Lower lobe of right lung (tissue), 2 donors: ENCODE measurements around the gene POFUT2. TPM values are rescaled to one million over a fixed set of nuclear protein-coding genes. Genes with fewer than 3 reads are reported as not detected.
A peak's percentile ranks its signal among the peaks of the same experiment; 100 is the strongest.

Source experiments
- ATAC-seq, 2 donors: fragments of 200-7000 bp; cut with Tn5 transposase; one replicate each; pipeline ENCODE4 v1.9.1; 2020 to 2022; ENCODE audit warnings: mild to moderate bottlenecking in 2 of 2, moderate library complexity in 2 of 2
- DNase-seq: peaks from one replicate; pipeline ENCODE4 v3.0.0-alpha.2; 2020
- H3K27ac ChIP-seq: fragments of 200-600 bp; one replicate; pipeline ENCODE4 v1.8.0; 2022
- H3K27me3 ChIP-seq: fragments of 200-600 bp; one replicate; pipeline ENCODE4 v1.8.0; 2022; ENCODE audit warnings: low read depth
- H3K36me3 ChIP-seq: fragments of 200-600 bp; one replicate; pipeline ENCODE4 v1.8.0; 2022; ENCODE audit warnings: mild to moderate bottlenecking
- H3K4me1 ChIP-seq: fragments of 200-600 bp; one replicate; pipeline ENCODE4 v1.8.0; 2022
- H3K4me3 ChIP-seq: fragments of 200-600 bp; one replicate; pipeline ENCODE4 v1.8.0; 2022; ENCODE audit warnings: mild to moderate bottlenecking
- H3K9me3 ChIP-seq: fragments of 200-600 bp; one replicate; pipeline ENCODE4 v1.8.0; 2022
- intact Hi-C: fragments of 100-400 bp; cut with DNase I; formaldehyde crosslinking; loops from one replicate; pipeline ENCODE4 v1.11.0; 2022
- long read RNA-seq: library from polyadenylated mRNA; unstranded; transcript quantifications from one replicate; pipeline ENCODE4 v2.0.0, GENCODE V29; 2021
- total RNA-seq: library from RNA; stranded (reverse); fragmentation: NEBNext Ultra II Directional; extraction: Animal tissue kit (Norgen Biotek cat#: 25700); gene quantifications from one replicate; pipeline ENCODE4 v1.2.1, GENCODE V29; 2021
- TF ChIP-seq, protein P1 (sequence below): fragments of 200-600 bp; IDR thresholded peaks from one replicate; pipeline ENCODE4 v1.8.0; 2022; ENCODE audit warnings: antibody characterized with exemption, mild to moderate bottlenecking
- donor health status: DM: no; HTN: yes; CAD: no; lungs with severe emphysema.

The POFUT2 gene, protein sequence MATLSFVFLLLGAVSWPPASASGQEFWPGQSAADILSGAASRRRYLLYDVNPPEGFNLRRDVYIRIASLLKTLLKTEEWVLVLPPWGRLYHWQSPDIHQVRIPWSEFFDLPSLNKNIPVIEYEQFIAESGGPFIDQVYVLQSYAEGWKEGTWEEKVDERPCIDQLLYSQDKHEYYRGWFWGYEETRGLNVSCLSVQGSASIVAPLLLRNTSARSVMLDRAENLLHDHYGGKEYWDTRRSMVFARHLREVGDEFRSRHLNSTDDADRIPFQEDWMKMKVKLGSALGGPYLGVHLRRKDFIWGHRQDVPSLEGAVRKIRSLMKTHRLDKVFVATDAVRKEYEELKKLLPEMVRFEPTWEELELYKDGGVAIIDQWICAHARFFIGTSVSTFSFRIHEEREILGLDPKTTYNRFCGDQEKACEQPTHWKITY
- total RNA-seq, result 29.1 TPM
- long read RNA-seq, transcript POFUT2-203 (9 exons, 2,871 nt), result major isoform, 15 of 32 reads
- long read RNA-seq, partial matches to known transcripts, result 4 of 32 reads
- long read RNA-seq, other reads (novel, unspliced or antisense), result 13 of 32 reads

GRCh38 chr21:45287438-45288391 is at the start of gene POFUT2:
Gene POFUT2, minus strand, starts transcription at chr21:45287895. Its CDS starts 24 bp downstream, at chr21:45287871.
- intact Hi-C loops, result no loop called here
- DNase-seq, result peak; percentile 97
- peak within 1 kb of the TSS; percentile 67 for H3K4me3 ChIP-seq
- no peaks in the 10 kb centered on the region for H3K9me3 ChIP-seq
- H3K4me1 ChIP-seq, result peaks cover 26% of the 10 kb centered on the region
- TF ChIP-seq, protein P1, sequence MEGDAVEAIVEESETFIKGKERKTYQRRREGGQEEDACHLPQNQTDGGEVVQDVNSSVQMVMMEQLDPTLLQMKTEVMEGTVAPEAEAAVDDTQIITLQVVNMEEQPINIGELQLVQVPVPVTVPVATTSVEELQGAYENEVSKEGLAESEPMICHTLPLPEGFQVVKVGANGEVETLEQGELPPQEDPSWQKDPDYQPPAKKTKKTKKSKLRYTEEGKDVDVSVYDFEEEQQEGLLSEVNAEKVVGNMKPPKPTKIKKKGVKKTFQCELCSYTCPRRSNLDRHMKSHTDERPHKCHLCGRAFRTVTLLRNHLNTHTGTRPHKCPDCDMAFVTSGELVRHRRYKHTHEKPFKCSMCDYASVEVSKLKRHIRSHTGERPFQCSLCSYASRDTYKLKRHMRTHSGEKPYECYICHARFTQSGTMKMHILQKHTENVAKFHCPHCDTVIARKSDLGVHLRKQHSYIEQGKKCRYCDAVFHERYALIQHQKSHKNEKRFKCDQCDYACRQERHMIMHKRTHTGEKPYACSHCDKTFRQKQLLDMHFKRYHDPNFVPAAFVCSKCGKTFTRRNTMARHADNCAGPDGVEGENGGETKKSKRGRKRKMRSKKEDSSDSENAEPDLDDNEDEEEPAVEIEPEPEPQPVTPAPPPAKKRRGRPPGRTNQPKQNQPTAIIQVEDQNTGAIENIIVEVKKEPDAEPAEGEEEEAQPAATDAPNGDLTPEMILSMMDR, result no peak
- no peaks in the 10 kb centered on the region for H3K27me3 ChIP-seq
- H3K27ac ChIP-seq, result peak within 1 kb of the TSS; percentile 82
- H3K36me3 ChIP-seq, result peaks cover 31% of the 10 kb centered on the region
- peak; percentile 93 to 94 for ATAC-seq

- intact Hi-C loops, result no loop called here
- H3K4me1 ChIP-seq, result peaks cover 7% of the 10 kb centered on the region
- DNase-seq (peak; percentile 24), ATAC-seq (no peak)
- H3K9me3 ChIP-seq, result no peaks in the 10 kb centered on the region
- H3K4me3 ChIP-seq, result no peak overlapping the region
- TF ChIP-seq, protein P1, result no peak
- no peaks in the 10 kb centered on the region for H3K27me3 ChIP-seq
- no peak overlapping the region for H3K27ac ChIP-seq
- H3K36me3 ChIP-seq, result no peaks in the 10 kb centered on the region
These were observed 49.2 kb upstream of the POFUT2 start for GRCh38 chr21:45336870-45337269.

GRCh38 chr21:45336535-45336810 is 48.8 kb upstream of the POFUT2 start:
- H3K27ac ChIP-seq, result no peak overlapping the region
- DNase-seq (no peak), ATAC-seq (no peak)
- no peaks in the 10 kb centered on the region for H3K9me3 ChIP-seq
- H3K4me1 ChIP-seq, result peaks cover 4% of the 10 kb centered on the region
- intact Hi-C loops, result no loop called here
- TF ChIP-seq, protein P1, result no peak
- H3K36me3 ChIP-seq, result no peaks in the 10 kb centered on the region
- no peak overlapping the region for H3K4me3 ChIP-seq
- H3K27me3 ChIP-seq, result no peaks in the 10 kb centered on the region

DNA sequence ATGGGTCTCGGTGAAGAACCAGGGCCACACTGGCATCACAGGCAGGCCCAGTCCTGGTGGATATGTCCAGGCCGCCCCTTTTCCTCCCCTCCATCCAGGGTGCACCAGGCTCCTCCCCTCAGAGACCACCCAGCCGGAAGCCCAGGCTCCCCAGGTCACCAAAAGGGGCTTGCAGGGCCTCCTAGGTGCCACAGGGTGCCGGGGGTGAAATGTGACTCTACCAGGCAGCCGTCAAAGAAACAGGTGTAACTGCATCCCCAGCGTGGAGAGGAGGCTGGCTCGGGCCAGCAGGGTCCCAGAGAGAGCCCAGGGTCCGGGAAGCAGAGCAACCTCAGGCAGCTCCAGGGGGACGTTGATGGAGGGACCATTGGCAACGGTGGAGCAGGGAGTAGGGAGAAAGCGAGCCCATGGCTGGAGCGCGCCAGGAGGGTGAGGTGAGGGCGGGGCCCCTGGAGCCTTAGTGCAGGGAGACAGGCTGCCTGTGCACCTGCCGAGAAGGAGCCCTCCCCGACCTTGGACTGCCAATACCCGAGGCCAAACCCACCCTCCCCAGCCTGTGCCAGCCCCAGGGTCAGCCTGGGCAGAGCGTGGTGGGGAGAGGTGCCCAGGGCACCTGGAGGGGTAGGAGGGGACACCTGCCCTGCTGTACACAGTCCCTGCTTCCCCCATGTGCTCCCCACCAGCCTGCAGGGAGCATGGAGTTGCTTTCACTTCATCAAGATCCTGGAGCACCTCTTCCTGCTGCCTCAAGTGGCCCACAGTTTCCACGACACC is 48.3 kb upstream of the POFUT2 start:
- Histone ChIP-seq H3K4me1 (no peaks in the 10 kb centered on the region), H3K27ac (no peak overlapping the region), H3K4me3 (no peak overlapping the region), H3K9me3 (no peaks in the 10 kb centered on the region), H3K36me3 (no peaks in the 10 kb centered on the region), H3K27me3 (no peaks in the 10 kb centered on the region)
- DNase-seq, result peak; percentile 38
- TF ChIP-seq, protein P1, result no peak
- peak; percentile 4 to 46 for ATAC-seq
- intact Hi-C loops, result no loop called here
